ENCODE data around the gene SMIM41. TPM values are rescaled to one million over a fixed set of nuclear protein-coding genes. Genes with fewer than 3 reads are reported as not detected.
A peak's percentile ranks its signal among the peaks of the same experiment; 100 is the strongest.

Gene SMIM41
- total RNA-seq, 2 donors from 2014 or later: not detected

DNA sequence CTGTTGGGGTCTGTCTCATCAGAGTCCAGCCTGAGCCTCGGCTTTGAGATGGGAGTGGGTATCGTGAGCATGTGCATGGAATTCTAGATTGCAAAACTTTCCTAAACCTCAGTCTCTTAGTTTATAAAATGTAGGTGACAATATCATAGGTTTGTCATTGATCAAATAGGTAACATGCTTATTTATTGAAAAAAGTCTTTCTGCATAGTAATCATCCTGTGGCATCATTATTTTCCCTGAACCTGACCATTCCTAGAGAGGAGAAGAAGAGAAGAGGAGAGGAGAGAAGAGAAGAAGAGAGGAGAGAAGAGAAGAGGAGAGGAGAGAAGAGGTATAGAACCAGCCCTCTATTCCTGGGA is 4.1 kb downstream of the SMIM41 start:
- H3K4me3 Mint-ChIP-seq: no peak overlapping the region
- peaks cover 6% of the 10 kb centered on the region for H3K4me1 Mint-ChIP-seq
- no peak overlapping the region for H3K27ac Mint-ChIP-seq

DNA sequence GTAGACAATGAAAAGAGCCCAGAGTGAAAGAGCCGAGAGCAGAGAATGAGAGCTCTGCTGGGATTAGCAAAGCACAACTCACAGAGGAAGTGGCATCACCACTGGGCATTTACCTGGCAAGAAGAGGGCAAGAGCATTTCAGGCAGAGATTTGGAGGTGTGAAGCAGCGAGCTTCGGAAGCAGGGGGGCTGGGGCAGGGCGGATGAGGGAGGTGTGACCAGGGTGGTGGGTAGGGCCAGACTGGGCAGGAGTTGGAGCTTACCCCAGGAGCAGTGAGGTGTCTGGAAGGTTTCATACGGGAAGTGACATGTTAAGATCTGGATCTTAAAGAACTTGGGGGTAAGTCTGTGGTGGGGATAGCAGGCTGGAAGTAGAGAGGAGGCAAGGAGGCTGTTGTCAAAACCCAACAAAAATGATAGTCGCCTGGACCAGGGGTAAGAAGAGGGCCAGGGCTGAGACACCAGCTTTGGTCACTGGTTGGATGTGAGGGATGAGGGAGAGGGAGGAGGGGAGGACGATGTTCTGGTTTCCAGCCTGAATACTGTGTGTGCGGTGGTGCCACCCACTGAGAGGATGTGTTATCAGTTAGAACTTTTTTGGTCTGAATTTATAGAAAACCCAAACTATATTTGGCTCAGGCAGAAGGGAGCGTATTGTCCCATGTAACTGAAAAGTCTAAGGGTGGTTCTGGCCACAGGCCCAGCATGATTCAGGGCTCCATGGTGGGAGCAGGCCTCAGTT is 5.2 kb downstream of the SMIM41 start:
- H3K27me3 Mint-ChIP-seq: peaks cover 22% of the 10 kb centered on the region
- no peak for ATAC-seq (replicated peaks)
- H3K27ac Mint-ChIP-seq: no peak overlapping the region
- peaks cover 6% of the 10 kb centered on the region for H3K4me1 Mint-ChIP-seq
- no peaks in the 10 kb centered on the region for H3K36me3 Mint-ChIP-seq (ENCODE audit: low read depth)
- no peaks in the 10 kb centered on the region for H3K9me3 Mint-ChIP-seq
- H3K4me3 Mint-ChIP-seq: no peak overlapping the region

More for the DNA sequence above, 4.1 kb downstream of the SMIM41 start:
- no peak for ATAC-seq (replicated peaks)
- Mint-ChIP-seq H3K9me3 (no peaks in the 10 kb centered on the region), H3K36me3 (ENCODE audit: low read depth) (no peaks in the 10 kb centered on the region), H3K27me3 (peaks cover 17% of the 10 kb centered on the region)

DNA sequence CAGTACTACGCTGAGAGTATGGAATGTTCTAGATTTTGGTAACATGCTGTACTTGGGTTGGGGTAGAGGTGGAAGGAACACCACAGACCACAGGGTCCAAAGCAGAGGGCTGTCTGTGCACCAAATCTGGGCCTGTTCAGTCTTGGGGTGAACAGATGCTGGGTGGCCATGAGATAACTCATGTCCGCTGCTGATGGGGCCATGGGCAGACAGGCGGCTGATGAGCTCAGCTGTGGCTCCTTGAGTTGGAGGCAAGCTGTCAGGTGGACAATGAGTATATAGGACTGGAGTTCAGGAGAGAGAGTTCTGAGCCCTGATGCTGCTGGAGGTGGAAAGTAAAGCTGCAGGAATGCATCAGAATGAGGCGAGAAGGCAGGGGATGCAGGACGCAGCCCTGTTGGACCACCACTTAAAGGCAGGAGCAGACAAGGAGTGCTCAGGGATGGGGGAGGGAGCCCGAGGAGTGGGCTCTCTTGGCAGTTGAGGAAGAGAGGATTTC is 6.2 kb downstream of the SMIM41 start:
- peaks cover 33% of the 10 kb centered on the region for H3K27me3 Mint-ChIP-seq
- ATAC-seq (replicated peaks): no peak
- no peaks in the 10 kb centered on the region for H3K9me3 Mint-ChIP-seq
- H3K27ac Mint-ChIP-seq: no peak overlapping the region
- peaks cover 6% of the 10 kb centered on the region for H3K4me1 Mint-ChIP-seq
- no peak overlapping the region for H3K4me3 Mint-ChIP-seq
- no peaks in the 10 kb centered on the region for H3K36me3 Mint-ChIP-seq (ENCODE audit: low read depth)

DNA sequence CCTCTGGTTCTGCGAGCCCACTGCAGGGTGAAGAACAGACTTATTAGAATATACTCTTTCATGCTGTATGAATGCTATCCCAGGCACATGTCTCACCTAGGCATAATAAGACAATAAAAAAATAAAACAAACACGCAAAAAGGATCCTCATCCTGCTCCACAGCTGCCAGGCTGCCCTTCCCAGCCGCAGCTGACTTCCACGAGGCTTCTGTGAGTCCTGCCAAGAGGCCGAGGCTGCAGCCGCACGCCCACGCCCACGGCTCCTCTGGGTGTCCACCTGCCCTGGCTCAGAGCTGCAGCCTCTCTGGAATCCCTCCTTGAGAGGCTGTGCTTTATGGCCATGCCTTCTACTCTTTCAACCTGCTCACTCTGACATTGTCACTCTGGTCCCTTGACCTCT is 6.9 kb downstream of the SMIM41 start:
- Mint-ChIP-seq H3K27me3 (peaks cover 40% of the 10 kb centered on the region), H3K9me3 (no peaks in the 10 kb centered on the region), H3K4me3 (no peak overlapping the region), H3K36me3 (ENCODE audit: low read depth) (no peaks in the 10 kb centered on the region), H3K4me1 (peaks cover 6% of the 10 kb centered on the region), H3K27ac (no peak overlapping the region)
- ATAC-seq (replicated peaks): no peak

DNA sequence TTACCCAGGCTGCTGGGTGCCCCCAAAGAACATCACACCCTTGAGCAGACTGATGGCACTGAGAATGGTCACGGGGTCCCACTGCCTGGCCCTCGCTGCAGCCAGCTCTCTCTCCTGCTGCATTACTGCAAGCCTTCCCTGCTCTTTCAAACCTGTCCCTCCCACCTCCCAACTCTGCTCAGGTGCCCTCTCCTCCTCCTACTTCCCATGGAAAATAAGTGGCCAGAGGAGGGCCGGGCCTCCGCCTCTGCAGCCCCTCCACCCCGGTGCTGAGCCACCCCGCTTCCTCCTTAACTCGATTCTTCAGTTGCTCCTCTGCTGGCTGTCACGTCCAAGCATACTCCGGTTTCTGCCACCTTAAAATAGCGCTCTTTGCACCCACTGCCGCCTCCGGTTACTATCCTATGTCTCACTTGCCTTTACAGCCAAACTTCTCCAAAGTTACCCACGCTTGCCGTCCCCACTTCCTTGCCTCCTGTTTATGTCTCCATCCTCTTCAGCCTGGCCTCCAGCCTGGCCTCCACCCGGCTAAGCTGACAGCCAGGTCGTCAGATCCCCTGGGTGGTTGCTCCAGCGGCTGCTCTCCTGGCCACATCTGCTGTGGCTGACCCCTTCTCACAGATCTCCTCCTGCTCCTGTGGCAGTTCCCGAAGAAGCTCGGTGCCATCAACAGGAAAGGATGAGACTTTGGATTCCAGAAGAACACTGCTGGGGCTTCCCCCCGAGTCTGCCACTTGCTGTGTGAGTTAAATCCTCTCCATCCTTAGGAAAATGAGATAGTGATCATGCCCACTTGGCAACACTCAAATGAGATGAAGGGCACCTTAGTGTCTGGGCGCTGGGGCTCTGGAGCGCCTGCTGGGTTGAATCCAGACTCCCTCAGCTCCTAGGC is 7.7 kb downstream of the SMIM41 start:
- H3K36me3 Mint-ChIP-seq (ENCODE audit: low read depth): no peaks in the 10 kb centered on the region
- peaks cover 46% of the 10 kb centered on the region for H3K27me3 Mint-ChIP-seq
- ATAC-seq (replicated peaks): no peak
- H3K27ac Mint-ChIP-seq: no peak overlapping the region
- peaks cover 6% of the 10 kb centered on the region for H3K4me1 Mint-ChIP-seq
- H3K4me3 Mint-ChIP-seq: no peak overlapping the region
- H3K9me3 Mint-ChIP-seq: no peaks in the 10 kb centered on the region

DNA sequence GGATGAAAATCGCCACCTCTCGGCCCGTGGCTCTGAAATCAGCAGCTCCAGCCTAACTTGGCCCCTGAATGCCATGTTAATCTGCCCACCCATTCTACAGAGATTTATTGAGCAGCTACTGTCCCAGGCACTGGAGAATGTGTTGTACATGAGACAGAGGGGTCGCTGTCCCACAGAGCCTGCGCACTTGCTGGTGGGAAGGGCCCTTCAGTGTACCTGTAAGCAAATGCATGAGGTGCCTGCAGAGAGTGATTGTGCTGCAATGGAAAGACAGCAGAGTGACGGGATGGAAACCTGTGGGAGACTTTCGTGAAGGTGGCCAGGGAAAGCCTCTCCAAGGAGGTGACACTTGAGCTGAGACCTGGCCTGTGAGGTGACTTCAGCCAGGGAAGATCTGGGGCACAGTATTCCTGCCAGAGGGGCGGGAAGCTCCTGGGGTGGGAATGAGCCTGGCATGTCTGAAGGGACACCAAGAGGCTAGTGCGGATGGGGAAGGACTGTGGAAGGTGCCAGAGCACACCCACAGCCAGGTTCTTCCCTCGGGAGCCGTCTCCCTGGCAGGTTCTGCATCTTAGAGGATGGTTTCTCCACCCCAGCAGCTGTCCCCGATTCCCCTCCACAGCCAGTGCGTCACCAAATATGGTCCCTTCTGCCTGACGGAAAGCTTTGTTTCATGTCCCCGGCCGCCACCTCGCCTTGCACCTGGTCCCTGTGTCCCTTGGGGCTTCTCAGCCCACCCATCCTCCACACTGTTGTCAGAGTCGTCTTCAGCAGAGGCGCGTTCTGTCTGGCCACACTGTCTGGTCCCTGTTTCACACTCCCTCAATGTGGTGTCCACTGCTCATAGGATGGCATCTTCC is 8.7 kb downstream of the SMIM41 start:
- Mint-ChIP-seq H3K27me3 (peaks cover 47% of the 10 kb centered on the region), H3K27ac (no peak overlapping the region), H3K4me1 (peaks cover 5% of the 10 kb centered on the region), H3K36me3 (ENCODE audit: low read depth) (no peaks in the 10 kb centered on the region), H3K4me3 (no peak overlapping the region), H3K9me3 (no peaks in the 10 kb centered on the region)
- no peak for ATAC-seq (replicated peaks)

DNA sequence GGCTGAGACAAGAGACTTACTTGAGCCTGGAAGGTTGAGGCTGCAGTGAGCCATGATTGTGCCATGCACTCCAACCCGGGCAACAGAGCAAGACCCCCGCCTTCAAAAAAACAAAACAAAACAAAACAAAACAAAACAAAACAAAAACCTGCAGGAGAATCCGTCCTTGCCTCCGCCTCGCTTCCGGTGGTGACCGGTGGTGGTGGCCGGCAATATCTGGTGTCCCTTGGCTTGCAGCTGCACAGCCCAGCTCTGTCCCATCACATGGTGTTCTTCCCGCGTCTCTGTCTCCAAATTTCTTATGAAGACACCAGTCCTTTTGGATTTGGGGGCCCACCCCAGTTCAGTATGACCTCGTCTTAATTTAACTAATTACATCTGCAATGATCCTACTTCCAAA is 10.0 kb downstream of the SMIM41 start:
- H3K36me3 Mint-ChIP-seq (ENCODE audit: low read depth): no peaks in the 10 kb centered on the region
- no peak for ATAC-seq (replicated peaks)
- no peaks in the 10 kb centered on the region for H3K9me3 Mint-ChIP-seq
- no peak overlapping the region for H3K27ac Mint-ChIP-seq
- no peak overlapping the region for H3K4me3 Mint-ChIP-seq
- H3K4me1 Mint-ChIP-seq: no peaks in the 10 kb centered on the region
- H3K27me3 Mint-ChIP-seq: peaks cover 49% of the 10 kb centered on the region

DNA sequence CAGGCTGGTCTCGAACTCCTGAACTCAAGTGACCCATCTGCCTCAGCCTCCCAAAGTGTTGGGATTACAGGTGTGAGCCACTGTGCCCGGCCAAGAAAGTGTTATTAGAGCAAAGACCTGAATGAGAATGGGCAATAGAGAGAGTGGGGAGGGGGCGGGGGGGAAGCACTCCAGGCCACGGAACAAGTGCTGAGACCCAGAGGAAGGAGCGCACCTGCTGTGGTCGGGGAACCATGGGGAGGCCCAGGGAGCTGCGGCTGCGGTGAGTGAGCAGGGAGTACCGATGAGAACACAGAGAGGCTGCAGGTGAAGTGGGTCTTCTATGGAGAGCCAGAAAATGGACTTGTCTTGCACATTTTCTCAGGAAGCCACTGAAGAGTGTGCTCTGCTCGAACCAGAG is 10.8 kb downstream of the SMIM41 start:
- peaks cover 54% of the 10 kb centered on the region for H3K27me3 Mint-ChIP-seq
- H3K4me3 Mint-ChIP-seq: no peak overlapping the region
- H3K9me3 Mint-ChIP-seq: no peaks in the 10 kb centered on the region
- H3K4me1 Mint-ChIP-seq: no peaks in the 10 kb centered on the region
- H3K27ac Mint-ChIP-seq: no peak overlapping the region
- no peak for ATAC-seq (replicated peaks)
- no peaks in the 10 kb centered on the region for H3K36me3 Mint-ChIP-seq (ENCODE audit: low read depth)

DNA sequence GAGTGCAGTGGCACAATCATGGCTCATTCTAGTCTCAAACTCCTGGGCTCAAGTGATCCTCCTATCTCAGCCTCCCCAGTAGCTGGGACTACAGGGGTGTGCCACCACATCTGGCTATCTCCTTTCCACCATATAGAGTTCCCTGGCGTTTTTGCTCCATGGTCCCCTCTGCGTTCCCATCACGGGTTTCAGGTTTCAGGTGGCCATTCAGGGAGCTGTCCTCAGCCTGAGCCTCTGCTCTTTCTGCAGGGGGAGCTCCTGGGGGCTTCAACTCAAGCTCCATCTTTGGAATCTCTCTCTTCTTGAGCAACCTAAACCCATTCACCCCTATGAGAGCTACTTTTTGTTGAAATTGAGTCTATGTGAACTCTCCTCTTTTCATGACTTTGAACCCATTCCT is 11.6 kb downstream of the SMIM41 start:
- peaks cover 58% of the 10 kb centered on the region for H3K27me3 Mint-ChIP-seq
- H3K36me3 Mint-ChIP-seq (ENCODE audit: low read depth): no peaks in the 10 kb centered on the region
- no peaks in the 10 kb centered on the region for H3K9me3 Mint-ChIP-seq
- no peaks in the 10 kb centered on the region for H3K4me1 Mint-ChIP-seq
- no peak for ATAC-seq (replicated peaks)
- no peak overlapping the region for H3K4me3 Mint-ChIP-seq
- no peak overlapping the region for H3K27ac Mint-ChIP-seq

DNA sequence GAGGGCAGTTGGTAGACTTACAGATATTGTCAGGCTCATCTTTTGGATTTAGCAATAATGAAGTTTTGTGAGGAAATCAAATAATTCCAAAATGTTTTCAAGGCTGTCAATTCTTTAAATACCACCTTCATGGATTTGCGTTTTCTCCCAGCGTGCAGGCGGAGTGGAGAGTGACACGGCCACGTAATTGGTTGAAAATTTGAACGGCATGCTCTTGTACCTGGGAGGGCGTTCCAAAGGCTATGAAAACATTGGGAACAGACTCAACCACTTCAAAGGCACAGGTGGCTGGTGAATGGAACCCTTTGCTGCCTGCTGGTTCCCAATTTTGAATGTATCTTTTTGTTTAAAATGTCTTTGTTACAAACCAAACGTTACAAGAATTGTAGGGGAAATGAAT is 12.4 kb downstream of the SMIM41 start:
- H3K4me1 Mint-ChIP-seq: no peaks in the 10 kb centered on the region
- ATAC-seq (replicated peaks): no peak
- H3K4me3 Mint-ChIP-seq: no peak overlapping the region
- no peaks in the 10 kb centered on the region for H3K9me3 Mint-ChIP-seq
- H3K27ac Mint-ChIP-seq: no peak overlapping the region
- H3K36me3 Mint-ChIP-seq (ENCODE audit: low read depth): no peaks in the 10 kb centered on the region
- peaks cover 54% of the 10 kb centered on the region for H3K27me3 Mint-ChIP-seq

DNA sequence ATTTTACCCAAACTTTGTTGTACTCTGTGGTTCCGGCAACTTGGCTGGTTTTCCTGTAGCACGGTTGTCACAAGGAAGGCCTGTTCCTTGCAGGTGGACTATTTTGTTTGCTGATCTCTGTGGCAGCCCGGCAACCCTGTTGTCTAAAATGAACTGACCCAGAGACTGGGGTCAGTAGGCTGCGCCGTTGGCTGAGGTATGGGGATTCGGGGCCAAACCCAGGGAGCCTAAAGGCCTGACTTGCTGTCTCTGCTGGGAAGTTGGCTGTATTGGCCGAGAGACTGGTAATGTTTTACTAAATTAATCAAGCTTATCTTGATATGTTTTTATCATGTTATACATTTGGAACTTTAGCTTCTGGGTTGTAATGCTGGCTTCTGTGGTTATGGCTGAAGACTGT is 13.8 kb downstream of the SMIM41 start:
- peaks cover 51% of the 10 kb centered on the region for H3K27me3 Mint-ChIP-seq
- no peak for ATAC-seq (replicated peaks)
- no peak overlapping the region for H3K4me3 Mint-ChIP-seq
- H3K9me3 Mint-ChIP-seq: no peaks in the 10 kb centered on the region
- H3K27ac Mint-ChIP-seq: no peak overlapping the region
- H3K36me3 Mint-ChIP-seq (ENCODE audit: low read depth): no peaks in the 10 kb centered on the region
- H3K4me1 Mint-ChIP-seq: no peaks in the 10 kb centered on the region

DNA sequence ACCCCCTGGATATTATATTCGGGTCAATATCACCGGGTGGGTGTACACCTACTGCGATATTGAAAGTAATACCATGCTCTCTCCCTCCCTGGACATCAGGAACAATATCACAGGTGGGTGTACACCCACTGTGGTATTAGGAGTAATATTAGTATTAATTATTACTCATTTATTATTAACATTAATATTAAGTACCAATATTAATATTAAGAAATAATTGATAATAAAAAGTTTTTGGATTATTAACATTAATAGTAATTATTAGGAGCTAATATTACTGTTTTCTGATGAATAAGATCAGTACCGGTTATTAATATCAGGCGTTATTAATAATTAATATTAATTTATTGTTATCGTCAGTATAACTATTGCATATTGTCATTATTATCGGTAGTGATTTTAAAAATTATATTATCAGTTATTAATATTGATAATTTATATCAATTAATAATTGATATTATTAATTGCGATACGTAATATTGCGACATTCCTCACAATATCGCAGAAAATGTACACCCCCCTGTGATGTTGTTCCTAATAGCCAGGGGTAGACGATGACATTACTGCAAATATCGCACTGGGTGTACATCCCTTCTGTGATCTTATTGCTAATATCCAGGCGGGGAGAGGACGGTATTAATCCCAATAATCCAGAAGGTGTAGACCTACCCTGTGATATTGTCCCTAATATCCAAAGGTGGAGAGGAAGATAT is 17.0 kb downstream of the SMIM41 start:
- Mint-ChIP-seq H3K9me3 (no peaks in the 10 kb centered on the region), H3K27me3 (peaks cover 40% of the 10 kb centered on the region), H3K36me3 (ENCODE audit: low read depth) (no peaks in the 10 kb centered on the region), H3K4me3 (no peak overlapping the region), H3K27ac (no peak overlapping the region), H3K4me1 (no peaks in the 10 kb centered on the region)
- no peak for ATAC-seq (replicated peaks)

DNA sequence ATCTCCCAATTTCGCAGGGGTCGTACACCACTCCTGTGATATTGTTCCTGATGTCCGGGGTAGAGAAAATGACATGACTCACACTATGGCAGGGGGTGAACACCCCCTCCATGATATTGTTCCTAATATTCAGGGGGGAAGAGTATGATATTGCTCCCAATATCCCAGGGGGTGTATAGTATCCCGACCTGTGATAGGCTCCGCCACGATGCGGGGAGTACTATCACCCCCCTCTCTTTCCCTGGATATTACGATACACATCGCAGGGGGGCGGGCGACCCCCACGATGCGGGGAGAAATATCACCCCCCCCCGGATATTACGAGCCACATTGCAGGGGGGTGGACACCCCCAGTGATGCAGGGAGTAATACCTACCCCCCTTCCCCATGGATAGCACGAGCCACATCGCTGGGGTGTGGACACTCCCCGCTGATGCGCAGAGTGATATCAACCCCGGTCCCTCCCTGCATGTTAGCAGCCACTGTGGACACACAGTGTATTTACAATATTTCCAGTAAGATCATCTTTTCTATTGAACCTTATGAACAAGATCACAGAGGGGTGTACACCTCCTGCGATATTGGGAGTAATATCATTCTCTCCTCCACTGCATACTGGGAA is 17.7 kb downstream of the SMIM41 start:
- Mint-ChIP-seq H3K9me3 (no peaks in the 10 kb centered on the region), H3K27me3 (peaks cover 42% of the 10 kb centered on the region), H3K4me3 (no peak overlapping the region), H3K27ac (no peak overlapping the region), H3K36me3 (ENCODE audit: low read depth) (no peaks in the 10 kb centered on the region), H3K4me1 (no peaks in the 10 kb centered on the region)
- peak; percentile 39 for ATAC-seq (replicated peaks)
